Astrocyte (in vitro differentiated cells and primary cell): Measurements from ENCODE around the gene BMP4.

Experiments used
- EZH2 ChIP-seq: IDR thresholded peaks from 2 replicates; pipeline ENCODE4 v1.6.1; 2012; ENCODE audit warnings: mild to moderate bottlenecking, low read length, inconsistent platforms; ENCODE audit not compliant: insufficient read depth
- TF ChIP-seq, protein P1 (sequence below): IDR thresholded peaks from 2 replicates; pipeline ENCODE4 v1.5.1; 2011; ENCODE audit warnings: low read depth, mild to moderate bottlenecking, inconsistent platforms, low read length, moderate library complexity; ENCODE audit not compliant: insufficient read depth

DNA sequence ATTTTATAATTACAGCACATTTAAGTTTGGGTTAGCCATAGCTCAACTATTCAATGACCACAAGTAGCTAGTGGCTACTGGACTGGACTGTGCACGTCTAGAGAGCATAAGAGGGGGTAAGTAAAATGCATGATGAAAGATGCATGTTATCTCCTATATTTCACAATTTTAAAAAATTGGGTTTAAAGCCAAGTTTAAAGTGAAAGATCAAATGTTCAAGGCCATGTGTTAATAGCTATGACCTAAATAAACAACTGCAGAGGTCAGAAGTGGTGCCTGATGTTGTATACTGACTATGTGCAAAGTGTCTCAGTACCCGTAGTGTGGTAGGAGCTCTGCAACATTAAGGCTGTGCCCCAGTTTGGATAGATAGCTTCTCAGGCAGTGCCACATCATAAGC is 48.2 kb downstream of the BMP4 start:
- TF ChIP-seq, protein P1, sequence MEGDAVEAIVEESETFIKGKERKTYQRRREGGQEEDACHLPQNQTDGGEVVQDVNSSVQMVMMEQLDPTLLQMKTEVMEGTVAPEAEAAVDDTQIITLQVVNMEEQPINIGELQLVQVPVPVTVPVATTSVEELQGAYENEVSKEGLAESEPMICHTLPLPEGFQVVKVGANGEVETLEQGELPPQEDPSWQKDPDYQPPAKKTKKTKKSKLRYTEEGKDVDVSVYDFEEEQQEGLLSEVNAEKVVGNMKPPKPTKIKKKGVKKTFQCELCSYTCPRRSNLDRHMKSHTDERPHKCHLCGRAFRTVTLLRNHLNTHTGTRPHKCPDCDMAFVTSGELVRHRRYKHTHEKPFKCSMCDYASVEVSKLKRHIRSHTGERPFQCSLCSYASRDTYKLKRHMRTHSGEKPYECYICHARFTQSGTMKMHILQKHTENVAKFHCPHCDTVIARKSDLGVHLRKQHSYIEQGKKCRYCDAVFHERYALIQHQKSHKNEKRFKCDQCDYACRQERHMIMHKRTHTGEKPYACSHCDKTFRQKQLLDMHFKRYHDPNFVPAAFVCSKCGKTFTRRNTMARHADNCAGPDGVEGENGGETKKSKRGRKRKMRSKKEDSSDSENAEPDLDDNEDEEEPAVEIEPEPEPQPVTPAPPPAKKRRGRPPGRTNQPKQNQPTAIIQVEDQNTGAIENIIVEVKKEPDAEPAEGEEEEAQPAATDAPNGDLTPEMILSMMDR, result no peak
- TF ChIP-seq EZH2, result no peak
